Stimulated activated CD4-positive, alpha-beta T cell treated with anti-CD3 and anti-CD28 coated beads, Interleukin-12 subunit alpha, Interleukin-12 subunit beta, amount 100 ng/mL, for 48 hours (primary cell): ENCODE results near the gene GATA5.

Experiments
- DNase-seq, 3 donors: peaks; one replicate each; pipeline ENCODE4 v3.0.0-alpha.2; 2020; ENCODE audit warnings: low read depth in 2 of 3, low spot score in 1 of 3

Gene GATA5

GRCh38 chr20:62488470-62488869, 12.7 kb upstream of the GATA5 start:
- DNase-seq = no peak

GRCh38 chr20:62487561-62488354, 12.0 kb upstream of the GATA5 start:
- DNase-seq = no peak

GRCh38 chr20:62487118-62487517, 11.3 kb upstream of the GATA5 start:
- no peak for DNase-seq

- no peak for DNase-seq
Observed at GRCh38 chr20:62486484-62486883, 10.7 kb upstream of the GATA5 start.

GRCh38 chr20:62485701-62486089, 9.9 kb upstream of the GATA5 start:
- DNase-seq = no peak

- DNase-seq = no peak
Observed at GRCh38 chr20:62485062-62485700, 9.4 kb upstream of the GATA5 start.

- DNase-seq = no peak
Observed at GRCh38 chr20:62484478-62484877, 8.7 kb upstream of the GATA5 start.

GRCh38 chr20:62483613-62484458, 8.0 kb upstream of the GATA5 start:
- no peak for DNase-seq

GRCh38 chr20:62482974-62483373, 7.2 kb upstream of the GATA5 start:
- no peak for DNase-seq

GRCh38 chr20:62482146-62482809, 6.5 kb upstream of the GATA5 start:
- no peak for DNase-seq

GRCh38 chr20:62481425-62482145, 5.8 kb upstream of the GATA5 start:
- no peak for DNase-seq

- no peak for DNase-seq
Observed at GRCh38 chr20:62480318-62480717, 4.5 kb upstream of the GATA5 start.

- no peak for DNase-seq
Observed at GRCh38 chr20:62479656-62480055, 3.9 kb upstream of the GATA5 start.

GRCh38 chr20:62479156-62479555, 3.4 kb upstream of the GATA5 start:
- DNase-seq = no peak

- DNase-seq = no peak
Observed at GRCh38 chr20:62477669-62478455, 2.1 kb upstream of the GATA5 start.

- DNase-seq = no peak
Observed at GRCh38 chr20:62476056-62476838, 452 bp upstream of the GATA5 start.

GRCh38 chr20:62475027-62475771, 596 bp downstream of the GATA5 start:
- DNase-seq = no peak

- no peak for DNase-seq
Observed at GRCh38 chr20:62474604-62475026, 1.2 kb downstream of the GATA5 start.
